Right cardiac atrium (tissue), 5 donors: ENCODE results near the gene HSD17B3. TPM values are rescaled to one million over a fixed set of nuclear protein-coding genes. Genes with fewer than 3 reads are reported as not detected.

Experiments
- ATAC-seq, 2 donors: fragments of 200-7000 bp; cut with Tn5 transposase; one replicate each; pipeline versions ENCODE4 v1.8.0 to v1.9.1; 2020; ENCODE audit warnings: moderate library complexity in 2 of 2, mild to moderate bottlenecking in 1 of 2
- DNase-seq, 3 donors: peaks; one replicate each; pipeline ENCODE4 v3.0.0-alpha.2; 2020
- H3K27ac ChIP-seq: one replicate; pipeline ENCODE4 v1.5.1; 2013; ENCODE audit warnings: mild to moderate bottlenecking, low read length, control low read depth, moderate library complexity
- H3K27me3 ChIP-seq: one replicate; pipeline ENCODE4 v1.6.1; 2013; ENCODE audit not compliant: control insufficient read depth, insufficient read depth
- H3K4me1 ChIP-seq: one replicate; pipeline ENCODE4 v1.6.1; 2013; ENCODE audit warnings: low read length; ENCODE audit not compliant: control insufficient read depth, insufficient read depth
- H3K4me3 ChIP-seq: one replicate; pipeline ENCODE4 v1.5.1; 2013; ENCODE audit warnings: low read length, control low read depth
- H3K9me3 ChIP-seq: one replicate; pipeline ENCODE4 v1.6.1; 2013; ENCODE audit warnings: low read length; ENCODE audit not compliant: control insufficient read depth
- WGBS: extraction: QIAGEN DNeasy Blood & Tissue Kit; methylation state at CpG from one replicate; pipeline ENCODE4 v1.1.7; 2013; 5-methylcytosine and 5-hydroxymethylcytosine counted together
- intact Hi-C, 4 donors: fragments of 100-400 bp; cut with DNase I; formaldehyde crosslinking; loops; one replicate each; pipeline versions ENCODE4 v1.11.0 to v1.14.0; 2022 to 2023
- polyA plus RNA-seq: library from polyadenylated mRNA; stranded (reverse); fragments of 200-250 nt; gene quantifications from one replicate; pipeline ENCODE4 v1.2.3, GENCODE V29; 2013
- total RNA-seq, 4 donors: library from RNA; stranded (reverse); fragmentation: NEBNext Ultra II Directional; extraction: Animal tissue kit (Norgen Biotek cat#: 25700); gene quantifications; one replicate each; pipeline ENCODE4 v1.2.1, GENCODE V29; 2021
- donor health status: healthy with polysubstance abuse.
- donor health status: DM: no; HTN: yes; CAD: no.
- donor health status: DM: no; HTN: no; CAD: no.
- donor health status: DM: no; HTN: yes; CAD: no; lungs with severe emphysema.
- donor health status: DM: yes; HTN: yes; CAD: no.

HSD17B3 gene
- total and polyA plus RNA-seq, 5 donors, result 0.99 to 1.8 (median 1.2) TPM

- Histone ChIP-seq H3K4me1 (no peaks in the 10 kb centered on the region), H3K4me3 (no peak overlapping the region), H3K27me3 (no peaks in the 10 kb centered on the region), H3K27ac (no peak overlapping the region), H3K9me3 (no peaks in the 10 kb centered on the region)
- DNase-seq (no peak), ATAC-seq (no peak)
- WGBS, result 88% methylated on average over 4 of the region's 4 CpGs
- intact Hi-C loops, result no loop called here
Measured at GRCh38 chr9:96258967-96259366, 43.0 kb downstream of the HSD17B3 start.

GRCh38 chr9:96256800-96257199, 45.2 kb downstream of the HSD17B3 start:
- WGBS, result 53% methylated on average over 9 of the region's 9 CpGs
- intact Hi-C loops, result no loop called here
- Histone ChIP-seq H3K4me1 (no peaks in the 10 kb centered on the region), H3K9me3 (no peaks in the 10 kb centered on the region), H3K27ac (no peak overlapping the region), H3K27me3 (no peaks in the 10 kb centered on the region), H3K4me3 (no peak overlapping the region)
- ATAC-seq, result no peak
- DNase-seq, result no peak

- no peaks in the 10 kb centered on the region for H3K9me3 ChIP-seq
- 84% methylated on average over 18 of the region's 18 CpGs for WGBS
- ATAC-seq (no peak), DNase-seq (no peak)
- H3K4me3 ChIP-seq, result no peak overlapping the region
- intact Hi-C loops, result no loop called here
- no peaks in the 10 kb centered on the region for H3K4me1 ChIP-seq
- H3K27me3 ChIP-seq, result no peaks in the 10 kb centered on the region
- no peak overlapping the region for H3K27ac ChIP-seq
Measured at GRCh38 chr9:96255698-96256097, 46.3 kb downstream of the HSD17B3 start.

GRCh38 chr9:96253059-96253696, 48.8 kb downstream of the HSD17B3 start:
- no peak for DNase-seq
- 68% methylated on average over 11 of the region's 11 CpGs for WGBS
- H3K4me1 ChIP-seq, result no peaks in the 10 kb centered on the region
- no peaks in the 10 kb centered on the region for H3K27me3 ChIP-seq
- ATAC-seq, result no peak
- H3K4me3 ChIP-seq, result no peak overlapping the region
- H3K27ac ChIP-seq, result no peak overlapping the region
- no peaks in the 10 kb centered on the region for H3K9me3 ChIP-seq
- intact Hi-C loops, result no loop called here

GRCh38 chr9:96251451-96251850, 50.5 kb downstream of the HSD17B3 start:
- H3K9me3 ChIP-seq, result no peaks in the 10 kb centered on the region
- ATAC-seq (no peak), DNase-seq (no peak)
- 93% methylated on average over 4 of the region's 4 CpGs for WGBS
- intact Hi-C loops, result no loop called here
- no peak overlapping the region for H3K4me3 ChIP-seq
- no peak overlapping the region for H3K27ac ChIP-seq
- no peaks in the 10 kb centered on the region for H3K4me1 ChIP-seq
- H3K27me3 ChIP-seq, result no peaks in the 10 kb centered on the region

- no peaks in the 10 kb centered on the region for H3K9me3 ChIP-seq
- intact Hi-C loops, result no loop called here
- no peak for ATAC-seq
- no peak for DNase-seq
- H3K4me3 ChIP-seq, result no peak overlapping the region
- no peaks in the 10 kb centered on the region for H3K4me1 ChIP-seq
- 74% methylated on average over 6 of the region's 6 CpGs for WGBS
- H3K27me3 ChIP-seq, result no peaks in the 10 kb centered on the region
- no peak overlapping the region for H3K27ac ChIP-seq
Measured at GRCh38 chr9:96249746-96250145, 52.2 kb downstream of the HSD17B3 start.

GRCh38 chr9:96246267-96246671, 55.7 kb downstream of the HSD17B3 start:
- intact Hi-C loops, result no loop called here

GRCh38 chr9:96245399-96245798, 56.6 kb downstream of the HSD17B3 start:
- Histone ChIP-seq H3K27ac (no peak overlapping the region), H3K4me3 (no peak overlapping the region), H3K27me3 (no peaks in the 10 kb centered on the region), H3K9me3 (no peaks in the 10 kb centered on the region), H3K4me1 (no peaks in the 10 kb centered on the region)
- ATAC-seq, result no peak
- DNase-seq, result no peak
- intact Hi-C loops, result no loop called here
- whole genome bisulfite sequencing, result 84% methylated on average over 7 of the region's 7 CpGs

More at GRCh38 chr9:96246267-96246671, 55.7 kb downstream of the HSD17B3 start:
- 76% methylated on average over 8 of the region's 8 CpGs for WGBS
- peak; percentile 41 to 65 for ATAC-seq
- no peak for DNase-seq
- no peak overlapping the region for H3K27ac ChIP-seq
- no peak overlapping the region for H3K4me3 ChIP-seq
- H3K9me3 ChIP-seq, result no peaks in the 10 kb centered on the region
- H3K4me1 ChIP-seq, result no peaks in the 10 kb centered on the region
- no peaks in the 10 kb centered on the region for H3K27me3 ChIP-seq

- DNase-seq, result no peak
- H3K27me3 ChIP-seq, result no peaks in the 10 kb centered on the region
- ATAC-seq, result no peak
- intact Hi-C loops, result no loop called here
- no peaks in the 10 kb centered on the region for H3K4me1 ChIP-seq
- no peaks in the 10 kb centered on the region for H3K9me3 ChIP-seq
- H3K4me3 ChIP-seq, result no peak overlapping the region
- WGBS, result 67% methylated on average over 6 of the region's 6 CpGs
- H3K27ac ChIP-seq, result no peak overlapping the region
Measured at GRCh38 chr9:96243778-96244177, 58.2 kb downstream of the HSD17B3 start.

- WGBS, result 52% methylated on average over 4 of the region's 4 CpGs
- Histone ChIP-seq H3K27me3 (no peaks in the 10 kb centered on the region), H3K9me3 (no peaks in the 10 kb centered on the region), H3K4me1 (no peaks in the 10 kb centered on the region), H3K4me3 (no peak overlapping the region), H3K27ac (no peak overlapping the region)
- intact Hi-C loops, result no loop called here
- DNase-seq (no peak), ATAC-seq (peak in 1 of 2 donors; percentile 28)
Measured at GRCh38 chr9:96242811-96243210, 59.2 kb downstream of the HSD17B3 start.

- no peak for ATAC-seq
- intact Hi-C loops, result no loop called here
Measured at GRCh38 chr9:96241391-96241809, 60.6 kb downstream of the HSD17B3 start.

More at GRCh38 chr9:96241391-96241809, 60.6 kb downstream of the HSD17B3 start:
- WGBS, result 81% methylated on average over 3 of the region's 3 CpGs
- H3K27me3 ChIP-seq, result no peaks in the 10 kb centered on the region
- no peaks in the 10 kb centered on the region for H3K9me3 ChIP-seq
- H3K4me3 ChIP-seq, result no peak overlapping the region
- DNase-seq, result no peak
- H3K27ac ChIP-seq, result no peak overlapping the region
- no peaks in the 10 kb centered on the region for H3K4me1 ChIP-seq
